ENCODE measurements around the gene PRKG1.

Gene PRKG1

GRCh38 chr10:52335665-52336064 lies 1261.4 kb downstream of the PRKG1 start:
- TF ChIP-seq CEBPB (IDR thresholded peaks at IDR 0.05): no peak
- TF ChIP-seq TAF1 (IDR thresholded peaks at IDR 0.05; ENCODE audit: low read depth): no peak
- no peak for TF ChIP-seq RAD21 (IDR thresholded peaks at IDR 0.05; ENCODE audit: low read depth)

- TF ChIP-seq USF1 (IDR thresholded peaks at IDR 0.05) (no peak), EGR1 (IDR thresholded peaks at IDR 0.05) (no peak), TEAD4 (IDR thresholded peaks at IDR 0.05) (no peak), EP300 (IDR thresholded peaks at IDR 0.05; ENCODE audit: borderline replicate concordance) (no peak), TCF12 (IDR thresholded peaks at IDR 0.05; ENCODE audit: low read depth) (no peak)
These were observed 1262.9 kb downstream of the PRKG1 start for GRCh38 chr10:52337225-52337624.

- no peak for TF ChIP-seq RAD21 (IDR thresholded peaks at IDR 0.05; ENCODE audit: low read depth)
- TF ChIP-seq EGR1 (IDR thresholded peaks at IDR 0.05): no peak
- no peak for TF ChIP-seq CEBPB (IDR thresholded peaks at IDR 0.05)
- no peak for TF ChIP-seq FOXM1 (IDR thresholded peaks at IDR 0.05; ENCODE audit: borderline replicate concordance, low read depth)
- no peak for TF ChIP-seq MAX (IDR thresholded peaks at IDR 0.05)
- TF ChIP-seq REST (IDR thresholded peaks at IDR 0.05; ENCODE audit: low read depth): no peak
- no peak for TF ChIP-seq EP300 (IDR thresholded peaks at IDR 0.05; ENCODE audit: borderline replicate concordance)
- TF ChIP-seq USF1 (IDR thresholded peaks at IDR 0.05): no peak
- TF ChIP-seq TAF1 (IDR thresholded peaks at IDR 0.05; ENCODE audit: low read depth): no peak
- TF ChIP-seq NFIC (IDR thresholded peaks at IDR 0.05): no peak
- no peak for TF ChIP-seq ZBTB7A (IDR thresholded peaks at IDR 0.05; ENCODE audit: low read depth)
- no peak for TF ChIP-seq TEAD4 (IDR thresholded peaks at IDR 0.05)
- TF ChIP-seq YY1 (IDR thresholded peaks at IDR 0.05; ENCODE audit: low read depth): no peak
- no peak for TF ChIP-seq CREB1 (IDR thresholded peaks at IDR 0.05; ENCODE audit: low read depth)
- no peak for TF ChIP-seq TCF12 (IDR thresholded peaks at IDR 0.05; ENCODE audit: low read depth)
These were observed 1269.2 kb downstream of the PRKG1 start for GRCh38 chr10:52343439-52343838.

- TF ChIP-seq MAX (IDR thresholded peaks at IDR 0.05): no peak
These were observed 1272.4 kb downstream of the PRKG1 start for GRCh38 chr10:52346394-52347326.

- TF ChIP-seq EGR1 (IDR thresholded peaks at IDR 0.05): no peak
- no peak for TF ChIP-seq USF1 (IDR thresholded peaks at IDR 0.05)
- no peak for TF ChIP-seq NFIC (IDR thresholded peaks at IDR 0.05)
- TF ChIP-seq RAD21 (IDR thresholded peaks at IDR 0.05; ENCODE audit: low read depth): no peak
- no peak for TF ChIP-seq YY1 (IDR thresholded peaks at IDR 0.05; ENCODE audit: low read depth)
- TF ChIP-seq CEBPB (IDR thresholded peaks at IDR 0.05): no peak
- TF ChIP-seq TEAD4 (IDR thresholded peaks at IDR 0.05): no peak
- TF ChIP-seq EP300 (IDR thresholded peaks at IDR 0.05; ENCODE audit: borderline replicate concordance): no peak
- no peak for TF ChIP-seq ZBTB7A (IDR thresholded peaks at IDR 0.05; ENCODE audit: low read depth)
- TF ChIP-seq FOXM1 (IDR thresholded peaks at IDR 0.05; ENCODE audit: borderline replicate concordance, low read depth): no peak
- TF ChIP-seq TCF12 (IDR thresholded peaks at IDR 0.05; ENCODE audit: low read depth): no peak
- TF ChIP-seq MAX (IDR thresholded peaks at IDR 0.05): no peak
- TF ChIP-seq TAF1 (IDR thresholded peaks at IDR 0.05; ENCODE audit: low read depth): no peak
- TF ChIP-seq REST (IDR thresholded peaks at IDR 0.05; ENCODE audit: low read depth): no peak
- no peak for TF ChIP-seq CREB1 (IDR thresholded peaks at IDR 0.05; ENCODE audit: low read depth)
These were observed 1273.0 kb downstream of the PRKG1 start for GRCh38 chr10:52347327-52347667.

All from Ishikawa (cell line).